Measurements from ENCODE around the gene TNFRSF4.

GRCh38 chr1:1226566-1227362, 12.8 kb upstream of the TNFRSF4 start:
- TF ChIP-seq, protein P1, sequence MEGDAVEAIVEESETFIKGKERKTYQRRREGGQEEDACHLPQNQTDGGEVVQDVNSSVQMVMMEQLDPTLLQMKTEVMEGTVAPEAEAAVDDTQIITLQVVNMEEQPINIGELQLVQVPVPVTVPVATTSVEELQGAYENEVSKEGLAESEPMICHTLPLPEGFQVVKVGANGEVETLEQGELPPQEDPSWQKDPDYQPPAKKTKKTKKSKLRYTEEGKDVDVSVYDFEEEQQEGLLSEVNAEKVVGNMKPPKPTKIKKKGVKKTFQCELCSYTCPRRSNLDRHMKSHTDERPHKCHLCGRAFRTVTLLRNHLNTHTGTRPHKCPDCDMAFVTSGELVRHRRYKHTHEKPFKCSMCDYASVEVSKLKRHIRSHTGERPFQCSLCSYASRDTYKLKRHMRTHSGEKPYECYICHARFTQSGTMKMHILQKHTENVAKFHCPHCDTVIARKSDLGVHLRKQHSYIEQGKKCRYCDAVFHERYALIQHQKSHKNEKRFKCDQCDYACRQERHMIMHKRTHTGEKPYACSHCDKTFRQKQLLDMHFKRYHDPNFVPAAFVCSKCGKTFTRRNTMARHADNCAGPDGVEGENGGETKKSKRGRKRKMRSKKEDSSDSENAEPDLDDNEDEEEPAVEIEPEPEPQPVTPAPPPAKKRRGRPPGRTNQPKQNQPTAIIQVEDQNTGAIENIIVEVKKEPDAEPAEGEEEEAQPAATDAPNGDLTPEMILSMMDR (IDR thresholded peaks at IDR 0.05), result no peak
- no peak for TF ChIP-seq POLR2A (IDR thresholded peaks at IDR 0.05)

Measured in lower leg skin (tissue), 3 donors.